M059J (cell line): Measurements from ENCODE around the gene DNAH2. TPM values are rescaled to one million over a fixed set of nuclear protein-coding genes. Genes with fewer than 3 reads are reported as not detected.

Experiments
- DNase-seq: peaks from one replicate; pipeline ENCODE4 v3.0.0-alpha.2; 2012; ENCODE audit warnings: low read depth
- total RNA-seq: library from RNA; depleted of rRNA; stranded (reverse); fragments of >200 nt; shearing (Covaris generic); gene quantifications from 2 replicates; pipeline ENCODE4 v1.2.3, GENCODE V29; 2014

Gene DNAH2
- total RNA-seq, 1 experiment from 2014 or later, result 0.02 TPM

DNA sequence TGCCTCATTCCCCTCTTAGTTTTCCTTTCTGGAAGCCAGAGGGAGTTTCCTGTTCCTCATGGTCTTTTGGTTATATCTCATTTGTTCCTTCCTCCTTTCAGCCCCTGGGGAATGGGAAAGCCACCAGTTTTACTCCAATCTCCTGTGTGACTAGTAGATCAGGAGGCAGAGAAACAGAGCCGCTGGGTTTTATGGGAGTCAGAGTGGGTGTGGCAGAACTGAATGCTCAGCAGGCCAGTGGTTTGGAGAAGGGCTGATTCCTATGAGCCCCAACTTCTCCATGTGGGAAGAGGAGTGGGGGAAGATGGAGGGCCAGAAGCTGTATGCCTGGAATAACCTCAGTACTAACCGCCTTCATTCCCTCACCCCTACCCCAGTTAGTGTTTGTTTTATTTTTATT is 4.1 kb downstream of the DNAH2 start:
- no peak for DNase-seq

DNA sequence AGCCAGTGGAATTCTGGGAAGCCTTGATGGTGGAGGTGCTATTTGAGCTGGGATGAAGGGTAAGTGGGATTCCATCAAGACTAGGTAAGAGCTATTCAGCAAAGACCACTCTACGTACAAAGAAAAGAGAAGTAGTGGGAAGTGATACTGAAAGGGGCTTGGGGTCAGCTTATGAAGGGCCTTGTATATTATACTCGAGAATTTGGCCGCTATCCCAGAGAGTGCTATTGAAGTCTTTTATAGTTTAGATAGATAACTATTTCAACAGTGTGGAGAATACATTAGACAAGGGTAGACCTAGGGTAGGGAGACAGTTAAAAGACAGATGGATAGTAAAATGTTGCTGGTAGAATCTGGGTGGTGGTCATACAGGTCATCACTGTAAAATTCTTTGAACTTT is 10.3 kb downstream of the DNAH2 start:
- DNase-seq, result no peak

DNA sequence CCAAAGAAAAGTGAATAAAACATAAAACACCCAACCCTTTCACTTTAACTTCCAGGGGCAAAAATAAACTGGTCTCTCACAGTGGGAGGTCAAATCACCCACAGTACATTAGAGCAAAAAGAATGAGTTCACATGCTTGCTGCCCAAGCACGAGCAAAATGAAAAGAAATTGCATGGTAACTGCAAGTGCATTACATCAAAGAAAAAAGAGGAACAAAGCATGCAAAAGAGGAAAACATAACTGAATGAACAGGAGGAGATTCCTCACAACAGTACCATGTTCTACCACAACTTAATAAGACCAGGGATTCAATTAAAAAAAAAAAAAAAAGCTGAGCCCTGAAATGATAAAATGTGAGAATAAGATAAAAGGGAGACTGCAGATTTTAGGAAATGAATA is 12.3 kb downstream of the DNAH2 start:
- DNase-seq, result no peak

DNA sequence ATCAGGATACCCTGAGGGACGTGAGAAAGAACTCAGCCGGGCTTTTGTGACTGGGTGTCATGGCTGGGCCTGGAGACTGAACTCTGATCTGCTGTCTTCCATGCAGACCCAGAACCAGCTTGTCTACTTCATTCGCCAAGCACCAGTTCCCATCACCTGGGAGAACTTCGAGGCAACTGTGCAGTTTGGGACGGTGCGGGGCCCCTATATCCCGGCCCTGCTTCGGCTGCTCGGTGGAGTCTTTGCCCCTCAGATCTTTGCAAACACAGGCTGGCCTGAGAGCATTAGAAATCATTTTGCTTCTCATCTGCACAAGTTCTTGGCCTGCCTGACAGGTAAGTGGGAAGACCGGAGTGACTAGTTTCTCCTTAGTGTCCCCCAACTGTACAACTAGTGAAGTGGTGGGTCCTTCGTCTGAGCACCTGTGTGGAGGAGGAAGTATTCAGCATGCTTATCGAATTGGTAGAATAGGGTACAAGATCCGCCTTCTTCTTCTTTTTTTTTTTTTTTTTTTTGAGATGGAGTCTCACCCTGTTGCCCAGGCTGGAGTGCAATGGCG is 15.5 kb downstream of the DNAH2 start:
- no peak for DNase-seq

DNA sequence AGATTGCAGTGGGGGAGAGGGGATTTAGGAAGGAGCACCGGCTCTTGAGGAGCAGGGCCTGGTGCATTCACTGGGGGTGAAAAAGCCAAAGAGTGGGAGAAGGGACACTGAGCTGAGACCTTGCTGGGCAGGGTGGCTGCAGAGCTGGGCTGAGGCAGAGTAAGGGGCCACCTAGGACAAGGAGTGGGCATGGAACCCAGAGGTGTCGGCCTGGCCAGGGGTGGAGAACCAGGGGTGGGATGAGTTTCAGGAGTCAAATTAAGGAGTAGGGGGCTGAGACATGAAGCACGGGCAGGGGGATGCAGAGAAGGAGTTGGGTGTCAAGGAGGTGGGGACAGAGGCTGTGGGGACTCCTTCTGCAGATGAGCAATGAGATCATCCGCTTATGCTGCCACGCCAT is 20.1 kb downstream of the DNAH2 start:
- DNase-seq, result no peak

DNA sequence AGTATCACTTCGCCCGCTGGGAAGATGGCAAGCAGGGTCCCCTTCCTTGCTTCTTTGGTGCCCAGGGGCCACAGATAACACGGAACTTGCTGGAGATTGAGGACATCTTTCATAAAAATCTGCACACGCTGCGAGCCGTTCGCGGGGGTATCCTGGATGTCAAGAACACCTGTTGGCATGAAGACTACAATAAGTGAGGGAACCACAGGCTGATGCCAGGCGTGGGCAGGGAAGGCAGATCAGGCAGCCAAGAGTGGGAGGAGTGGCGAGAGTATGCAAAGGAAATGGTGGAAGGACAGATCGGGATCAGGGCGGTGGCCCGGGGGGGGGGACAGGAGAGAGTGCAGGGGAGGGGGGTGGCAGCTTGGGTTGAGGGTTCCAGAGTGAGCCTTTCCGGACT is 22.2 kb downstream of the DNAH2 start:
- DNase-seq, result no peak

DNA sequence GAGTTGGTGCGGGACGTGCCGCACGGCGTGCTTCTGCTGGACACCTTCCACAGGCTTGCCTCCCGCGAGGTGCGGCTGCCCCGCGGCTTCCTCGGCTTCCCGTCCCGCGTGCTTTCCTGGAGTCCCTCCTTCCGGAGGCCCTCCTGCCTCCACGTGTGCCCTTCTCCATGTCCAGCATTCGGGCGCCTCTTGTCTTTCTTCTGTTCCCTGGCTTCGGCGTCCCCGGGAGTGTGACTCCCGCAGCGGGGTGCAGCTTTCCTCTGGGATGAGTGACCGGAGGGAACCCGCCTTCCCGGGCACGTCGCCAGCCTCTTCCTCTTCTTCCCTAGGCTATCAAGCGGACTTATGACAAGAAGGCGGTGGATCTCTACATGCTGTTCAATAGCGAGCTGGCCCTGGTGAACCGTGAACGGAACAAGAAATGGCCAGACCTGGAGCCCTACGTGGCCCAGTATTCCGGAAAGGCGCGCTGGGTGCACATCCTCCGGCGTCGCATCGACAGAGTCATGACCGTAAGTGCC is 23.0 kb downstream of the DNAH2 start:
- DNase-seq, result no peak

DNA sequence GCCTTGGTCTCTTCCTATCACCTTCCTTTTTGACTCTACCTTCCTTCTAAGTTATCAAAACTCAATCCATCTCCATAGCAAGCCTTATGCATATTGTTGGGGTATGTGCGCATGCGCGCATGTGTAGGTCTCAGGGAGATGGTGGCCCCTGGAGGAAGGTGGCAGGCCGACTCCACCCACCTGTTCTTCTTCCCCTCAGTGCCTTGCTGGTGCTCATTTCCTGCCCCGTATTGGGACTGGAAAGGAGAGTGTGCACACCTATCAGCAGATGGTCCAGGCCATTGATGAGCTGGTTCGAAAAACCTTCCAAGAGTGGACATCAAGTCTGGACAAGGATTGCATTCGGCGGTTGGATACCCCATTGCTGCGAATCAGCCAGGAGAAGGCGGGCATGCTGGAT is 25.2 kb downstream of the DNAH2 start:
- DNase-seq, result no peak

DNA sequence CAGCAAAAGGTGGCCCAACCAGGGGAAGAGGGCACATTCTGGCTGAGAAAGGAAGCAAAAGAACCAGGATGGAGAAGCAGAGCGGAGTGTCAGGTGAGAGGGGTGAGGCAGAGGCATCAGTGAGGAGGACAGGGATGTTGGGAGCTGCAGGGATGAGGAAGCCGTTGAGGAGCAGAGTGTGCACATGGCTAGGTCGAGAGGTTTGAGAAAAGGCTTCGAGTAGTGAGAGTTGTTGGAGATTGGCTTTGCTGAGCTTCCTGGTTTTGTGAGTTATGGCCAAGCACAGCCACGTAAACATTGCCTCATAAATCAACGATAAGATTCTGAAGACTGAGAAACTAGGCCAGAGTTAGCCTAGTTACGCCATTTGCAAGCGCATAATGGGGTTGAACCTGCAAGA is 26.9 kb downstream of the DNAH2 start:
- DNase-seq, result no peak

DNA sequence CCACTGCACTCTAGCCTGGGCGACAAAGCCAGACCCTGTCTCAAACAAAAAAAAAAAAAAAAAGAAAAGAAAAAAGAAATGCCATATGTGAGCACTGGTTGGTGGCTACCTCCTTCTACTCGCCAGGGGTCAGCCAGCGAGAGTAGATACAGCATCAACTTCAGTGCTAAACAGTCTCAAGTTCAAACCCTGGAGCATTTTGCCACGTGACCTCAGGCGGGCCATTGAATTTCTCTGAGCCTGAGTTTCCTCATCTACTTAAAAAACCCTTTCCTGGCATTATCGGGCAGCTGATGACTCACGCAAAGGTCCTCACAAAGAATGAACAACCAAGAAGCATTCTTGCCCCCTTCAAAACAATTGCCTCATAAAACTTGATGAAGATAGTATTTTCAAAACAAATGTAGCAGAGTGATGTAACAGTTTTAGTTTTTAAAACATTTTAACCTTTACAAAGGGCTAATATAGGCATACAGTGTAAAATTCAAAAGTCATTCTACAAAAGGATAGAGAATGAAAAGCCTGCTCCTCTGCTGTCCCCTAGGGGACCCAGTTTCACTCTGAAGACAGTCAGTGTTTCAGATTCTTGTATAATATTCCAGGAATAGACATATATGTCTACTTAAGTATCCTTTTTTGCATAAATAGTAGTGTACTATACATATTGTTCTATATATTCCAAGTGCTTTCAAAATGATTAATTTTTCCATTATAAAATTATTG is 28.4 kb downstream of the DNAH2 start:
- peak; percentile 96 for DNase-seq

DNA sequence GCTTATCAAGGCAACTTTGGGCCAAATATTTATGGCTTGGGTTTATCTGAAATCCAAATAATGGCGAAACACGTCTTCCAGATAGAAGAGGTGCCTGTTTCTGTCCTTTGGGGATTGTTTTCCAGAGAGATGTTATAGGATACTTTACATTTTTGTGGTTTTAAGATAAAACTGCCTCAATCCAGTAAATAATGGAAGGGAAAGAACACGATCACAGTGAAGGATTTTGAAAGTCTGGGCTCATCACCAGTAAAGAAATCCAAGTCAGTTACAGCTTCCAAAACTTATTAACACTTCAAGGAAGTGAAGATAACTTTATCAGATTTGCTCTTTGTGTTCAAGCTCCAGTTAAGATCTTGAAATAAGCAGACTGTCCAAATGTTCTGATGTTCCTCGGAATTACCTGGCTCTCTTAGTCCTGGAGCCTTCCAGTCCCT is 30.1 kb downstream of the DNAH2 start:
- peak; percentile 43 for DNase-seq

DNA sequence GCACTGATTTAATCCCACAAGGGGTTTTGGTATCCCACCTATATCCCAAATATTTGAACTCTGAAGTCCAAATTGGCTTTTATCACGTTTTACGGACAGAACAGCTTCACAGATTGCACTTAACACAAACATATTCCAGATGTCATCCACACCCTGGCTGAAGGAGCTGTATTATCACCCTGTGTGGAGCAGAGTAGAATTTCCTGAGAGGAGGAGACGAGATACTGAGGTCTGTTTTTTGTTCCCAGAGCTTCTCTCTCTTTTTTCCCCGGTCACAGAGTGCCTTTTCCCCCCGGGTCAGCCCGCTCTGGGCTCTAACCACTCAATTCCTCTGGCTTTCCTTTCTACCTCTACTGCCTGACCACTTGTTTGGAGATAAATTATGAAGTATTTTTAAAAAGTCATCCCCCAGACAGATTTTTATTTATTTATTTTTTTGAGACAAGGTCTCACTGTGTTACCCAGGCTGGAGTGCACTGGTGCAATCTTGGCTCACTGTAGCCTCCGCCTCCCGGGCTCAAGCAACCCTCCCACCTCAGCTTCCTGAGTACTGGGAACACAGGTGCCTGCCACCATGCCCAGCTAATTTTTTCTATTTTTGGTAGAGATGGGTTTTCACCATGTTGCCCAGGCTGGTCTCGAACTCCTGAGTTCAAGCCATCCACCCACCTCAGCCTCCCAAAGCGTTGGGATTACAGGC is 30.7 kb downstream of the DNAH2 start:
- no peak for DNase-seq

DNA sequence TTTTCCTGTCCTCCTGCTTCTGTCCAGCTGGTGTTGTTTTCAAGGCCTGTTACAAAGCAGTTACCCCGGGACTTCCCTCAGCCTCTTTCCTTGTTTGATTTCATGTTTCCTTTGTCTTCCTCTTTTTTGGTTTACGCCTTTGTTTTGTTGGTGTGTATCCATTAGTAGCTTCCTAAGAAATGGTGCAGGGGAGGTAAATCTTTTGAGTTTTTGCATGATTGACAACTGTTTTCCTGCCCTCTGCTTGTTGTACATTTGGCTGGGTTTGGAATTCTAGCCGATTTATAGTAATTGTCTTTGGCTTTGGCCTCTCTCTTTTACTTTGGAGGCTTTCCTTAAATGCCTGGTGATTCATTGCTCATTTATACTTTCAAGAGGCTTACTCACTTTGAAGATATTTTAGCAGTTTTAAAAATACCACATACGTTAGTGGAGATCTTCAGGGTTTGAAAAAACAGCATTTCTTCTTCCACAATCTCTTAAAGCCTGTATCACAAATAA is 32.8 kb downstream of the DNAH2 start:
- peak; percentile 90 for DNase-seq

DNA sequence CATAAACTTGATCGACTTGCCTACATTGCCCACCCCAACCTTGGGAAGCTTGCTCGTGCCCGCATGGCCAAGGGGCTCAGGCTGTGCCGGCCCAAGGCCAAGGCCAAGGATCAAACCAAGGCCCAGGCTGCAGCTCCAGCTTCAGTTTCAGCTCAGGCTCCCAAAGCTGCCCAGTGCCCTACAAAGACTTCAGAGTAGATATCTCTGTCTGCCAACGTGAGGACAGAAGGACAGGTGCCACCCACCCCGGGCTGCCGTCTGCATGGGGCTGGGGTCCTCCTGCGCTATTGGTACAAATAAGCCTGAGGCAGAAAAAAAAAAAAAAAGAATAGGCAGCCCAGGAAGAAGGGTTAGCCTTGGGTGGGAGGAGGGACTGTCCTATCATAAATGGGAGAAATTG is 37.1 kb downstream of the DNAH2 start:
- no peak for DNase-seq

DNA sequence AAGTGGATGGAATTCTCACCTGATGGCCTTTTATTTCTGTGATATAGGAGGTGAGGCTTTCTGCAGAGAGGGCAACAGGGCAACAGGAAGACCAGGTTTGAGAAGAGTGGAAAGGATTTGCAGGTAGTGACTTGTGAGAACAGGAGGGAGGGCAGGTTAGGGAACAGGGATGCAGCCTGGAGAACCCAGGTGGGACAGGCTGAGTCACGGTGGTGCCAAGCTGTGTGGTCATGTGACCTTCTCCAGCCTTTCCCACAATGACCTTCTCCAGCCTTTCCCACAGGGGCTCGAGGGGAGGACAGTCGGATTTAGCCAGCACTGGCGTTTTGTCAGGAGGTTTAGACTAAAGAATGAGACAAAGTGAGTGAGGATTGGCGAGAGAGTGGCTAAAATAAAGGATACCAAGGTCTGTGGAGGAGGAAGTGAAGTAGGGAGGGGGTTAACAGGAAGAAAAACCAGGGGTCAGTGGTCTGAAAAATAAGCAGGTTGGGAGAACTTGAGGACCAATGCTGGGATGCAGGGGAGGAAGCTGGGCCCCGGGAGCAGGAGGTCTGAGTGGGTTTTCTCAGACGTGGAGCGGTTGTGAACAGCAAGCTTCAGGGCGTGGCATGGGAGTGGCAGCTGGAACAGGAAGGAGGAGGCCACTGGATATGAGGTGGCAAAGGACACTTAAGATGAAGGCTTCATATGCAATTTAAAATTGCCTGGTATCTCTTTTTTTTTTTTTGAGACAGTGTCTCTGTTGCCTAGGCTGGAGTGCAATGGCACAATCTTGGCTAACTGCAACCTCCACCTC is 37.7 kb downstream of the DNAH2 start:
- DNase-seq, result no peak

DNA sequence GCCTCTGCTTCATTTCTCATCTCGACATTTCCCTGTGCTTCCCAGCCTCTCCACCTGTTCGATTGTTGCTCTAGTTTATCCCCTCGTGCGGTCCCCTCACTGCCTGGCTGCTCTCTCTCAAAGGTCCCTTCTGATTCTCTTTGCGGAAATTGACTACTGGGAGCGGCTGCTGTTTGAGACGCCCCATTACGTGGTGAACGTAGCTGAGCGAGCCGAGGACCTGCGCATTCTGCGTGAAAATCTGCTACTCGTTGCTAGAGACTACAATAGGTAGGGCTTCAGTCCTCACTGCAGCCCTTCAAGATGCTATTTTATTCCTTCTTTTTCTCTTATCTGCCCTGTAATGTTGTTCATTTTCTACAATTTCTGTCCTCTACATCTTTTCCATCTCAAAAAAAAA is 39.4 kb downstream of the DNAH2 start:
- DNase-seq, result no peak

DNA sequence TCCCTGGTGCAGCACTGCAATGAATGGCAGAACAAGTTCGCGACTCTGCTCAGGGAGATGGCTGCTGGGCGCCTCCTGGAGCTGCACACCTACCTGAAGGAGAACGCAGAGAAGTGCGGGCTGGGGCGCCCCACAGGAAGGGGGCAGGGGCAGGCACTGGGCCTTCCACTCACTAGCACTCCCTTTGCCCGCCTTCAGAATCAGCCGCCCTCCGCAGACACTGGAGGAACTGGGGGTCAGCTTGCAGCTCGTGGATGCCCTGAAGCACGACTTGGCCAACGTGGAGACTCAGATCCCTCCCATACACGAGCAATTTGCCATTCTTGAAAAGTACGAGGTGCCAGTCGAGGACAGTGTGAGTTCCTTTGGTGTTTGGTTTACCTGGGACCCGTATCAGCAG is 46.4 kb downstream of the DNAH2 start:
- no peak for DNase-seq

DNA sequence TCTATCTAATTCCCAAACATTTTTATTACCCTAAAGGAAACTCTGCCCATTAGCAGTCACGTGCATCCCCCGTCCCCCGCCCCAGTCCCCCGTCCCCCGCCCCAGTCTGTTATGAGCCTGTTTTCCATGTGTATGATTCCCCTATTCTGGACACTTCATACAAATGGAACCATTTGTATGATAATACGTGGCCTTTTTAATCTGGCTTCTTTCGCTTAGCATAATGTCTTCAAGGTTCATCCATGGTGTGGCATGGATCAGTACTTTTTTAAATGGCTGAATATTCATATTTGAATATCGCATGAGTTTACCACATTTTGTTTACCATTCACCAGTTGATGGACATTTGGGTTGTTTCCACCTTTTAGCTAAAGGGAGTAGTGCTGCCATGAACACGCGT is 49.5 kb downstream of the DNAH2 start:
- no peak for DNase-seq

DNA sequence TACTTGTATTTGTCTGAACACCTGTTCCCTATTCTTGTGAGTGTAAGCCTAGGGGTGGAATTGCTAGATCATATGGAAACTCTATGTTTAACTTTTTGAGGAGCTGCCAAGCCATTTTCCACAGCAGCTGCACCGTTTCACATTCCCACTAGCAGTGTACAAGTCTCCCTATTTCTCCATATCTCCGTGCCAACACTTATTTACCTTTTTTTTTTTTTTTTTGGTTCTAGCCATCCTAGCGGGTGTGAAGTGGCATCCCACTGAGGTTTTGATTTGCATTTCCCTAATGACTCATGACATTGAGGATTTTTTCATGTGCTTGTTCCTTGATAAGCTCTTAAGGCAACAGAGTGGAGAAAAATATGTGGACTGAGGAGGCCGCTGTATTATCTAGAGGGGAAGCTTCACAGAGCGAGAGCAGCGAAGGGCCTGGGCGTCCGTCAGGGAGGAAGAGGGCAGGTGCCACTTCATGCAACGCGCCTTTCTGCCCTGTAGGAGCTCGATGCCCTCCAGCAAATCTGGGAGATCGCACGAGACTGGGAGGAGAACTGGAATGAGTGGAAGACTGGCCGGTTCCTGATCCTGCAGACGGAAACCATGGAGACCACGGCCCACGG is 50.0 kb downstream of the DNAH2 start:
- peak; percentile 63 for DNase-seq

DNA sequence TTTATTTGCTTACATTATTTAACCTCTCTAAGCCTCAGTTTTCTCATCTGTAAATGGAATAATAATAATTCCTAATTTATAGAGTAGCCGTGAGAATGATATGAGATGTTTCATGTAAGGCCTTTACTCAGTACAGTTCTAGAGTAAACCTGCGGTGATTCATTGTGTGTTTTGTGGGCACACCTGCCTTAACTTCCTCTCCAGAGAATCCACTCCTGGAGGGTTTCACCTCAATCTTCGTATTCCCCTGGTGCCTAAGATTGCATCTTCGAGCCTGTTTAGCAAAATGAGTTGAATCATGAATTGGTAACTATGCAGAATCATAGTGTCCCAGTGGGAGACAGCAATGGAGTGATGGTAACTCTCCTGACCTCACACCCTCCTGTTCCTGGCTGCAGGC is 52.3 kb downstream of the DNAH2 start:
- no peak for DNase-seq

DNA sequence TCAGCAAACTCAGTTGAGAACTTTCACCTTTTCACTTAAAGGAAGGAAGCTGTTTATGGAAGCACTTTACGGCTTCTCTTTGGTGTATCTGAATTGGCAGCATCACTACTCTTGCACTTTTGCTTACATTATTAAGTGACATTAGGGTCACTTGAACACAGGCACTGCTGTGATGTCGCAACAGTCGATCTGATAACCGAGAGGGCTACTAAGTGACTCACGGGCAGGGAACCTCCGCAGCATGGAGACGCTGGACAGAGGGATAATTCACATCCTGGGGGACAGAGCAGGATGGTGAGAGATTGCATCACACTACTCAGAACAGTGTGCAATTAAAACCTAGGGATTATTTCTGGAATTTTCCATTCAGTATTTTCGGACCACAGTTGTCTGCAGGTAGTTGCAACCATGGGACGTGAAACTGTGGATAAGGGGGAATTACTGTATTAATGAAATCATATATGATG is 56.5 kb downstream of the DNAH2 start:
- DNase-seq, result peak; percentile 89
